HUES48 (cell line): ENCODE data around the gene C2.
A peak's percentile ranks its signal among the peaks of the same experiment; 100 is the strongest.

ENCODE experiments used
- H3K27ac ChIP-seq: one replicate; pipeline ENCODE4 v1.7.0; 2013; ENCODE audit warnings: low read depth, low read length, inconsistent platforms
- H3K27me3 ChIP-seq: 2 replicates; pipeline ENCODE4 v1.6.1; 2013; ENCODE audit warnings: mild to moderate bottlenecking, low read length; ENCODE audit not compliant: control insufficient read depth, insufficient read depth
- H3K36me3 ChIP-seq: 2 replicates; pipeline ENCODE4 v1.6.1; 2013; ENCODE audit warnings: low read length; ENCODE audit not compliant: control insufficient read depth, insufficient read depth
- H3K4me1 ChIP-seq: 2 replicates; pipeline ENCODE4 v1.6.1; 2013; ENCODE audit warnings: mild to moderate bottlenecking, low read length; ENCODE audit not compliant: control insufficient read depth, insufficient read depth
- H3K4me3 ChIP-seq: 2 replicates; pipeline ENCODE4 v1.5.1; 2013; ENCODE audit warnings: mild to moderate bottlenecking, low read depth, low read length
- H3K9ac ChIP-seq: 2 replicates; pipeline ENCODE4 v1.6.1; 2013; ENCODE audit warnings: mild to moderate bottlenecking, low read depth, low read length, moderate library complexity
- H3K9me3 ChIP-seq: 2 replicates; pipeline ENCODE4 v1.6.1; 2013; ENCODE audit warnings: low read length; ENCODE audit not compliant: control insufficient read depth, insufficient read depth

C2 gene

DNA sequence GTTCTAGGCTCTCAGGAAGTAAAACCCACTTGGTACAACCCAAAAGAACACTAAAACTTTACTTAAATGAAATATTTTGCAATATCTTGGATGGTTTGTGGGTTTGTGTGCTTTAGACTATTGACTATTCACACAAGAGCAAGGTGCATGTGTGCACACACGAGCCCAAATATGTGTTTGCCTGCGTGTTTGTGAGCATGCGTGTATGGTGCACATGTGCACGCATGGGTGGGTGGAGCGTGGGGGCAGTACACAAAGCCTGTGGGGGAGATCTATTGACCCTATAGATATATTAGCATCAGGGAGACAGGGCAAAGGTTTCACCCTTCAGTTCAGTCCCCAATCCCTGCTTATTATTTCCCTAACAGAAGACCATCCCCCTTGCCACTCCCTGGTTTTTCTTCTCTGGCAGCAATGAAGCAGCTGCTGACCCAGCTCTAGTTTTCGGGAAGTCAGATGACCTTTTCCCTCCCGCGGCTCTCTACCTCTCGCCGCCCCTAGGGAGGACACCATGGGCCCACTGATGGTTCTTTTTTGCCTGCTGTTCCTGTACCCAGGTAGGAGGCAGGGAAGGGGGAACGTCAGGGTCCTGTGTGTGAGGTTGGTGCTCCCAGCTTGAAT, at the start of gene C2:
TSS of gene C2 (plus strand) at position 476 of the 621 bp plus-strand sequence. CDS start at position 512, 36 bp downstream.
- H3K36me3 ChIP-seq, result no peaks in the 10 kb centered on the region
- no peaks in the 10 kb centered on the region for H3K4me1 ChIP-seq
- no peaks in the 10 kb centered on the region for H3K27me3 ChIP-seq
- no peaks in the 10 kb centered on the region for H3K9me3 ChIP-seq
- no peak within 1 kb of the TSS for H3K4me3 ChIP-seq
- H3K9ac ChIP-seq, result no peak within 1 kb of the TSS
- H3K27ac ChIP-seq, result no peak within 1 kb of the TSS

DNA sequence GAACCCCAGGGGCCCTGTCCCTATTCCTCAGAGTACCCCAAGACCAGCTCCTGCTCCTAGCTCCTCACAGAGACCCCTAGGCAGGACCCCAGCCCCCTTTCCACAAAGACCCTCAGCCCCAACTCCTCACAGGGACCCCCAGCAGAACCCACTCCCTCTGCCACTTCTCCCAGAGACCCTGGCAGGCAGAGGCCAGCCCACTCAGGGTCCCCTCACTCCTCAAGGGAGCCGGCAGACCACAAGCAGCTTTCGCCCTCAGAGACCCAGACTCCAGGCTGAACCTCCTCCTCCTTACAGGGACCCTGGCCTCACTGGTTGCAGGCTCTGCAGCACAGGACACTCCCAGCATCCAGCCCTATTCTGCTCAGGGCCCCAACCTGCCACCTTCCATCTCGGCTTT, 49.3 kb upstream of the C2 start:
- H3K36me3 ChIP-seq, result peaks cover 36% of the 10 kb centered on the region
- no peaks in the 10 kb centered on the region; the same call in 1 of the 2 replicates for H3K4me1 ChIP-seq
- H3K9ac ChIP-seq, result no peak overlapping the region
- H3K4me3 ChIP-seq, result no peak overlapping the region; the same call in 1 of the 2 replicates
- H3K9me3 ChIP-seq, result no peaks in the 10 kb centered on the region
- H3K27me3 ChIP-seq, result no peaks in the 10 kb centered on the region
- H3K27ac ChIP-seq, result no peak overlapping the region

DNA sequence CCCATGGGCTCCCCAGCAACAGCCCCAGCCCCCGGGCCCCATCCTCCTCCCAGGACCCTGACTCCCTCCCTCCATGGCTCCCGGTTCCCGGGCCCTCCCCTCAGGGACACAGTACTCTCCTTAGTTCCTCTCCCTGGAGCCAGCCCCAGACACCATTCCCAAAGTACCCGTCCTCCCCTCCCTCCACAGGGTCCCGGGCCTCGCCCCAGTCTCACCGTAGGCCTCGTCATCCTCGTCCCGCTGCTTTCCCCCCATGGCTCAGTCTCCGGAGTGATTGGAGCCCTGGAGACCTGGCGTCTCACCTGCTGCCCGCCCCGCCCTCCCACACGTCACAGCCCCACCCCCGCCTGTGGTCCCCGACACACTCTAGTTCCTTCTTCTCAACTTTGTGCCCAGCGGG, 48.8 kb upstream of the C2 start, which contains the start of gene SLC44A4:
TSS of gene SLC44A4 (minus strand) at position 272 of the 400 bp plus-strand sequence. CDS start at position 255, 17 bp downstream.
- Histone ChIP-seq H3K9me3 (no peaks in the 10 kb centered on the region), H3K4me3 (peak within 1 kb of the TSS; percentile 40; the same call in 1 of the 2 replicates), H3K9ac (no peak within 1 kb of the TSS), H3K27ac (no peak within 1 kb of the TSS), H3K4me1 (no peaks in the 10 kb centered on the region; the same call in 1 of the 2 replicates), H3K27me3 (no peaks in the 10 kb centered on the region), H3K36me3 (peaks cover 41% of the 10 kb centered on the region)

GRCh38 chr6:31879143-31879542, 48.4 kb upstream of the C2 start:
- no peaks in the 10 kb centered on the region for H3K9me3 ChIP-seq
- H3K27me3 ChIP-seq, result no peaks in the 10 kb centered on the region
- H3K4me3 ChIP-seq, result no peak overlapping the region
- no peak overlapping the region for H3K9ac ChIP-seq
- no peaks in the 10 kb centered on the region; the same call in 1 of the 2 replicates for H3K4me1 ChIP-seq
- no peak overlapping the region for H3K27ac ChIP-seq
- peaks cover 45% of the 10 kb centered on the region for H3K36me3 ChIP-seq

GRCh38 chr6:31879901-31880300, 47.6 kb upstream of the C2 start:
- no peaks in the 10 kb centered on the region; the same call in 1 of the 2 replicates for H3K4me1 ChIP-seq
- no peaks in the 10 kb centered on the region for H3K9me3 ChIP-seq
- no peak overlapping the region for H3K4me3 ChIP-seq
- no peaks in the 10 kb centered on the region for H3K27me3 ChIP-seq
- peaks cover 52% of the 10 kb centered on the region for H3K36me3 ChIP-seq
- no peak overlapping the region for H3K27ac ChIP-seq
- H3K9ac ChIP-seq, result no peak overlapping the region

GRCh38 chr6:31880616-31881015, 46.9 kb upstream of the C2 start:
- H3K9ac ChIP-seq, result no peak overlapping the region
- no peak overlapping the region for H3K27ac ChIP-seq
- H3K36me3 ChIP-seq, result peaks cover 58% of the 10 kb centered on the region
- H3K27me3 ChIP-seq, result no peaks in the 10 kb centered on the region
- no peaks in the 10 kb centered on the region; the same call in 1 of the 2 replicates for H3K4me1 ChIP-seq
- H3K9me3 ChIP-seq, result no peaks in the 10 kb centered on the region
- H3K4me3 ChIP-seq, result no peak overlapping the region

GRCh38 chr6:31881136-31881859, 46.2 kb upstream of the C2 start:
- Histone ChIP-seq H3K27me3 (no peaks in the 10 kb centered on the region), H3K4me3 (no peak overlapping the region), H3K27ac (no peak overlapping the region), H3K9me3 (no peaks in the 10 kb centered on the region), H3K9ac (no peak overlapping the region), H3K36me3 (peaks cover 65% of the 10 kb centered on the region), H3K4me1 (no peaks in the 10 kb centered on the region; the same call in 1 of the 2 replicates)

GRCh38 chr6:31882344-31882743, 45.2 kb upstream of the C2 start:
- no peak overlapping the region for H3K27ac ChIP-seq
- H3K9ac ChIP-seq, result no peak overlapping the region
- H3K4me1 ChIP-seq, result no peaks in the 10 kb centered on the region; the same call in 1 of the 2 replicates
- H3K4me3 ChIP-seq, result no peak overlapping the region
- peaks cover 75% of the 10 kb centered on the region for H3K36me3 ChIP-seq
- H3K9me3 ChIP-seq, result no peaks in the 10 kb centered on the region
- H3K27me3 ChIP-seq, result no peaks in the 10 kb centered on the region

- Histone ChIP-seq H3K9me3 (no peaks in the 10 kb centered on the region), H3K36me3 (peaks cover 89% of the 10 kb centered on the region), H3K4me1 (no peaks in the 10 kb centered on the region), H3K4me3 (no peak overlapping the region), H3K27me3 (no peaks in the 10 kb centered on the region), H3K27ac (no peak overlapping the region), H3K9ac (no peak overlapping the region)
These were observed 43.8 kb upstream of the C2 start for GRCh38 chr6:31883676-31884075.

GRCh38 chr6:31884528-31885035, 42.9 kb upstream of the C2 start:
- Histone ChIP-seq H3K27me3 (no peaks in the 10 kb centered on the region), H3K27ac (no peak overlapping the region), H3K4me1 (no peaks in the 10 kb centered on the region), H3K4me3 (no peak overlapping the region), H3K36me3 (peaks cover 95% of the 10 kb centered on the region), H3K9me3 (no peaks in the 10 kb centered on the region), H3K9ac (no peak overlapping the region)

GRCh38 chr6:31886541-31886991, 41.0 kb upstream of the C2 start:
- no peaks in the 10 kb centered on the region for H3K9me3 ChIP-seq
- H3K36me3 ChIP-seq, result peaks cover 90% of the 10 kb centered on the region
- no peaks in the 10 kb centered on the region for H3K27me3 ChIP-seq
- H3K9ac ChIP-seq, result no peak overlapping the region
- no peak overlapping the region for H3K27ac ChIP-seq
- no peak overlapping the region for H3K4me3 ChIP-seq
- no peaks in the 10 kb centered on the region for H3K4me1 ChIP-seq
